B cell (primary cell): Measurements from ENCODE around the gene MT1M.

ENCODE experiments used
- CTCF ChIP-seq: fragments of 200-600 bp; IDR thresholded peaks from one replicate; pipeline ENCODE4 v1.8.0; 2022; ENCODE audit warnings: antibody characterized with exemption, mild to moderate bottlenecking
- EZH2 ChIP-seq: IDR thresholded peaks from 2 replicates; pipeline ENCODE4 v1.6.1; 2012; ENCODE audit warnings: borderline replicate concordance, low read depth, mild to moderate bottlenecking, moderate library complexity, low read length; ENCODE audit not compliant: insufficient read depth, poor library complexity, severe bottlenecking

GRCh38 chr16:56607109-56607618, 25.3 kb upstream of the MT1M start:
- TF ChIP-seq EZH2 (no peak), CTCF (no peak)
